ENCODE data around the gene PPT2. TPM values are rescaled to one million over a fixed set of nuclear protein-coding genes. Genes with fewer than 3 reads are reported as not detected.

PPT2 gene, protein sequence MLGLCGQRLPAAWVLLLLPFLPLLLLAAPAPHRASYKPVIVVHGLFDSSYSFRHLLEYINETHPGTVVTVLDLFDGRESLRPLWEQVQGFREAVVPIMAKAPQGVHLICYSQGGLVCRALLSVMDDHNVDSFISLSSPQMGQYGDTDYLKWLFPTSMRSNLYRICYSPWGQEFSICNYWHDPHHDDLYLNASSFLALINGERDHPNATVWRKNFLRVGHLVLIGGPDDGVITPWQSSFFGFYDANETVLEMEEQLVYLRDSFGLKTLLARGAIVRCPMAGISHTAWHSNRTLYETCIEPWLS
- total RNA-seq = 15.1 TPM

- peak; percentile 85 for DNase-seq
These were observed at the start of gene PPT2 for GRCh38 chr6:32153564-32154513. PPT2 (plus strand) TSS chr6:32154141; CDS start chr6:32154595, 454 bp downstream.

GRCh38 chr6:32105433-32105832, 48.5 kb upstream of the PPT2 start:
- DNase-seq = no peak

- DNase-seq = no peak
These were observed 46.5 kb upstream of the PPT2 start for GRCh38 chr6:32107406-32107805.

GRCh38 chr6:32108094-32108627, 45.8 kb upstream of the PPT2 start:
- no peak for DNase-seq

GRCh38 chr6:32108727-32109113, 45.2 kb upstream of the PPT2 start:
- no peak for DNase-seq

GRCh38 chr6:32109114-32109764, 44.7 kb upstream of the PPT2 start, which contains the start of gene TNXB:
TNXB (minus strand) TSS chr6:32109338; CDS start chr6:32098198, 11,140 bp downstream.
- no peak for DNase-seq

- no peak for DNase-seq
These were observed 44.2 kb upstream of the PPT2 start for GRCh38 chr6:32109765-32110160.

DNA sequence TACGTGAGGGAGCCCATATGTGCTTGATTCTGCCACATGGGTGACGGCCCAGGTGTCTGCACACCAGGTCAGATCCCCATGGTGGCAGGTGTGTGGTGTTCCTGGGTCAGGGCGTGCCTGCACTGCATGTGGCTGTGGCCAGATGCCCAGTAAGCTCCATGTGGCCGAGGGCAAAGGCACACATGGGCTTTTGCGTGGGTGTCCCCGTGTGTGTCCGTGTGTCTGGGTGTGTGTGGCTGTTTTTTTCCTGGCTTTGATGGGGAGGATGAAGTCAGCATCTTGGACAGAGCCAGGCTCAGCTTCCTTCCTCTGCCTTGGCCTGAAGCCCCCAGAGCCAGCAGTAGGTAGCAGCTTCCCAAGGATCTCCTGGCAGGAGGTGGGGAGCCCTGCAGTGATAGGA, 43.3 kb upstream of the PPT2 start:
- no peak for DNase-seq

DNA sequence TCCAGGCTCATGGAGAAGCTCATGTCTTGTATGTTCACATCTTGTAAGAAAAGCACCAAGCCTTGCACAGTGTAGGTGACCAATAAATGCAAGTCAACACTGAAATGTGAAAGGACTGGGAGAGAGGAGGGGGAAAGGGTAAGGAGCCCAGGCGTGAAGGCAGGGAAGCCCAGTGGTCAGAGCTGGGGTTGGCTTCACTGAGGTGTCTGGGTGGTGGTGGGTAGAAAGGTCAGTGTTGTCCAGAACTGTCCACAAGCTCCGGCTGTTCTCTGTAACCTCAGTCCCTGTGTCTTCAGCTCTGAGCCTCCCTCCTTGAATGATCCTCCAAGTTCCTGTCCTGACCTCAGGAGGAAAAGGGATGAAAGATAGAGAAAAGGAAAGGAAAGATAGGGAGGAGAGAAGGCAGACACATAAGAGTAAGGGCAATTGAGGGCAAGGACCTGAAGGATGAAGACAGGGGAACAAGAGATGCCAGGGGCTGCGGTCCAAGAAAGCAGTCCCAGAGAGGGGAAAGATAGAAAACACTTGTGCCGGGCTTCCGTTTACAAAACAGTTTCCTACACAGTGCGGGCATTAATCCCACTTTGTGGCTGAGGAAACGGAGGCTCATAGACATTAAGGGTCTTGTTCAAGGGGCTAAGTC, 42.4 kb upstream of the PPT2 start:
- no peak for DNase-seq

DNA sequence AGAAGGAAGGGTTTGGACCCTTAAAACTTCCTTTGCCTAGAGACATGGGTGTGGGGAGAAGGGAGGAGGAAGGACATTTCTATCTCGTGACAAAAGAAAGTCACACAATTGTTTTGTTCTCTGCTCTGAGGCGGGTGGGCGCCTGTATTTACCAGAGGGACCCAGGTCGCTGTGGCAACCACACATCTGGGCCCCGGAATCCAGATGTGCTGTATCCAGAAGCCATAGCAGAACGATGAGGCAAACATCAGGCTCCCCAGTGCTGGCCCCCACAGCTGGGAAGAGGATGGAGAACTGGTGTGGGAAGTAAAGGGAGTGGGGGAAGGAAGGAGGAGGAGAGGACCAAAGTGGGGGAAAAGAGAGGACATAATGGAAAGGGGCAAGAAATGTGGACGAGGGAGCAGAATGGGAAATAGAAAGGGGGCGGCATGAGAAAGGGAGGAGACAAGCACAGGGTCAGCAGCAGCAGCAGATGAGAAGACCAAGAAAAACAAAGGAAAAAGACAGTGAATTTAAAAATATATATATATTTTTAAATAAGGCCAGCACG, 41.4 kb upstream of the PPT2 start:
- no peak for DNase-seq

DNA sequence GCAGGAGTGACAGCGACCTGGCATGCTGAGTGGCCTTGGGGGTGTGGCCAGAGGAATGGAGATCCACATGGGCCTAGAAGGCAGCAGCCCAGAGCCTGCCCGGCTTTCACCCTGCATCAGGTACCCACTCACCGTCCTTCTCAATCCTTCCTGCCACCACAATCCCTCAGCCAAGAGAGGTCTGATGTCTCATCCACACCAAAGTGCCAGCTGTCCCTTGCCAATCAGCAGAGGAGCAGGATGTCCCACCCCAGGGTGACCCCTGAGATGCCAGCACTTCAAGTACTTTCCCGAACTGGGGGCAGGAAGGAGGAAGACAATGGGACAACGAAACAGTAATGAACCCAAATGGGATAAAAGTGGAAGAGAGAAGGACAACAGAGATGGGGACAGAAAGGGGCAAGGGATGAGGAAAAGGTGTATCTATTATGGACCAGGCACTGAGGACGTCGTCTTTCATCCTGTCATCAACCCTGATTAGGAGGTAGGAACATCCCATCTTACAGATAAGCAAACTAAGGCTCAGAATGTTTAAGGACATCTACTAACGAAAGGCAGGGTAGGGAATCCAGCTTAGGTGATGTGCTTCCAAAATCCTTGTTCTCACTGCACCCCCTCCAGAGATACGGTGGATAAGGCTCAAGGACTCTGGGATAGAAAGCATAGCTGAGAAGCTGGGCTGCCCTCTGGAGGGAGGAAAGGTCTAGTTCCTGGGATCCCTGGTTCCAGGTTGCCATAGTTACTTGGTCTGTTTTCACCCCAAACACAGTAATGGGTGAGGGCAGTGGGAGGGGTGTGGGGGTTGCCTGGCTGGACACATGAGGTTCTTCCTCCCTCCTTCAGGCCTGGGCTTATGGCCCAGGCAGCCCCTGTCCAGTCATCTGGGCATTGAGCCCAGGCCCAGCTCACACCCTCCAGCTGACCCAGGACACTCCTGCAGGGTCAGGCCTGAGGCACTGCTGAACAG, 40.3 kb upstream of the PPT2 start:
- no peak for DNase-seq

DNA sequence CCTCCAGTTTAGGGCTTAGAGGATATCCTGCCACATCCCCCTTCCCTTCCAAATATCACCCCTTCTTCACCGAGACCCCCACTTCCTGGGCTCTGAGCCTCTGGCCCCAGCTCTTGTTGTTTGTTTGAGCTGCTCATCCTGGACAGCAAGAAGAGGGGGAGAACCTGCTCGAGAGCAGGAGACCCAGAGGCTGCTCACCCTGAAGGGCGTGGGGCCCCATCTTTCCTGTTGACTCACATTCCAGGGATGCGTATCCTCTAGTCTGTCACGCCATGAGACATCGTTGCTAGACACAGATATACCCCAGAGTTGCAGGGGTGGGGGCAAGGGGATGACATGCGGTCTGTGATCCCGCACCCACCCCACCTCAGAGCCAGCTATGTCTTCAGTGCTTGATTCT, 39.1 kb upstream of the PPT2 start:
- no peak for DNase-seq

DNA sequence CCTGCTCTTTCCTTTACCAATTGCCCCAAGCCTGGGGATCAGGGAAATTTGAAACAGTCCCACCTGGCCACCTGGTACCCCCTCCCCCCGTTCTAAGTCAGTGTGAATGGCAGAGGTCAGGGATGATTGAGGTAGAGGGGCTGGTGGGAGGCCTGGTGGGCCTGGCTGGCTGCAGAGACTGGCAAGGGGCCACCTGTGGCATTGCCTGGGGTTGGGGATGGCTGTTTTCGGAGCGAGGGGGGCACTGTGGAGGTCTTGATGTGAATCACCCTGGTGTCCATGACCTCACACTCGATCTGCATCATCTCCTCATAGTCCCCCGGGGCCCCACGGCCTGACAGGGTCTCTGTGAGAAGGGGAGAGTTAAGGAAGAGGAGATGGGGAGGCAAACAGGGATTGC, 38.3 kb upstream of the PPT2 start:
- no peak for DNase-seq

DNA sequence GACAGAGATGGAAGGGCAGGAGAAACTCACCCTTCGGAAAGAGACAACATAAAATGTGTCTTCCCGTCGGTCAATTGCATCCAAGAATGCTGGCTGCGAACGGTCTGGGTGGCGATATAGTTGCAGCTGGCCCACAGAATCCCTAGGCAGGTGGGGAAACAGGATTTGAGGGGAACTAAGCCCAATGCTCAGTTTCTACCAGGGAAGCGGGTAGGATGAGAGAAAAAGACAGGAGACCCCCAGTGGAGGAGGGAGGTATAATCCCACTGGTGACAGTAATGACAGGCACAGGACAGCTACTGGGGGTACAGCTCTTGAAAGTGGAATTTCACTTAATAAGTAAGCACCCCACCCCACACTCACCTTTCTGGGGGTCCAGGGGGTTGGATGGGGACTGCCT, 37.3 kb upstream of the PPT2 start:
- no peak for DNase-seq

DNA sequence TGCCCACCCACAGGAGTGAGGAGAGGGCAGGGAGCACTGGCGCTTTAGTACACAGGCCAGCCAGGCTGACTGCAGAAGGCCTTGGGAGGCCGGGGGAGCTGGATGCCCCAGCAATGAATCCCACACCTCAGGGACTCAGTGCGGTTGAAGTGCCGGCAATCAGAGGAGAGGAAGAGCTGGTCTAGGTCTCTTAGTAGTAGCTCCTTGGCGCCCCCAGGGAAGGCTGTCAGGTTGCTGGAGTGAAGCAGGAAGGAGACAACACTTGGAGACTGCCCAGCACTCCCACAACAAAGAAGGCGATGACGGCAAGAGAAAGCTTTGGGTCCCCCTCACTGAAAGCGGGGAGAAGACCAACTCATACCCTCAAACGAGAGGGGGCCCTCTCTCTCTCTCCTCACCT, 36.5 kb upstream of the PPT2 start:
- no peak for DNase-seq

- DNase-seq = peak; percentile 84
These were observed 34.9 kb upstream of the PPT2 start for GRCh38 chr6:32118782-32119628.

GRCh38 chr6:32120573-32121059, 33.3 kb upstream of the PPT2 start:
- DNase-seq = no peak

DNA sequence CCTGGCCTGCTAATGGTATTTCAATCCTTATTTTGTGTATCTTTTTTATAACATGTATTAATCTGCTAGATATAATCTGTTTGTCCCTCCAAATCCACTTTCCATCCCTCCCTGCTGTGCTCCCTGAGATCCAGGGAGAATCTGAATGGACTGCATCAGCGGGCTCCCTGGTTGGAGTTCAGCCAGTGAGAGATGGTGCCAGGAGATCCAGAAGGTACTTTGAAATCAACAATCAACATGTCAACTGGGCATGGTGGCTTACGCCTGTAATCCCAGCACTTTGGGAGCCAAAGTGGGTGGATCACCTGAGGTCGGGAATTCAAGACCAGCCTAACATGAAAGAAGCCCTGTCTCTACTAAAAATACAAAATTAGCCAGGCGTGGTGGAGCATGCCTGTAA, 30.3 kb upstream of the PPT2 start:
- no peak for DNase-seq

DNA sequence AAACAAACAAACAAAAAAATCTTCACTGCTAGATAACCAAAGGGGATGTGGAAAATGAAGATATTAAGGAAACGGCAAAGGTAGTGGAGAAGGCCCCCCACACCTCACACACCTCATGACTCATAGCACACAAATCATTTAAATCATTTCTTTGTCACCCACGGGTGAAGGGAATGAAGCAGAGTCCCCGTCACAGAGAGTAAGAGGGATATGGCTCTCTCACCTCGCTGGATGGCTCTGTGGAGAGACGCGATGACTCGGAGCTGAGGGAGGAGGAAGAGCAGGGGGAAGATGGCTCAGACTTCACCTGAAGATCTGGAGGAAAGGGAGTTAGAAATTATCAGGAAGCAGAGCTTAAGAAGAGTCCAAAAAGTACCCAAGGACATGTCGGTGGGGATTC, 27.1 kb upstream of the PPT2 start:
- no peak for DNase-seq

- no peak for DNase-seq
These were observed 26.6 kb upstream of the PPT2 start for GRCh38 chr6:32127409-32127716.

Data from occipital lobe (tissue), 2 donors.